ENCODE measurements around the gene AGPS.
"Not testable (repeated sequence)": the region's sequence is repeated elsewhere in the genome, so short reads cannot be mapped to it uniquely, and the experiment has no call there.

The AGPS gene

DNA sequence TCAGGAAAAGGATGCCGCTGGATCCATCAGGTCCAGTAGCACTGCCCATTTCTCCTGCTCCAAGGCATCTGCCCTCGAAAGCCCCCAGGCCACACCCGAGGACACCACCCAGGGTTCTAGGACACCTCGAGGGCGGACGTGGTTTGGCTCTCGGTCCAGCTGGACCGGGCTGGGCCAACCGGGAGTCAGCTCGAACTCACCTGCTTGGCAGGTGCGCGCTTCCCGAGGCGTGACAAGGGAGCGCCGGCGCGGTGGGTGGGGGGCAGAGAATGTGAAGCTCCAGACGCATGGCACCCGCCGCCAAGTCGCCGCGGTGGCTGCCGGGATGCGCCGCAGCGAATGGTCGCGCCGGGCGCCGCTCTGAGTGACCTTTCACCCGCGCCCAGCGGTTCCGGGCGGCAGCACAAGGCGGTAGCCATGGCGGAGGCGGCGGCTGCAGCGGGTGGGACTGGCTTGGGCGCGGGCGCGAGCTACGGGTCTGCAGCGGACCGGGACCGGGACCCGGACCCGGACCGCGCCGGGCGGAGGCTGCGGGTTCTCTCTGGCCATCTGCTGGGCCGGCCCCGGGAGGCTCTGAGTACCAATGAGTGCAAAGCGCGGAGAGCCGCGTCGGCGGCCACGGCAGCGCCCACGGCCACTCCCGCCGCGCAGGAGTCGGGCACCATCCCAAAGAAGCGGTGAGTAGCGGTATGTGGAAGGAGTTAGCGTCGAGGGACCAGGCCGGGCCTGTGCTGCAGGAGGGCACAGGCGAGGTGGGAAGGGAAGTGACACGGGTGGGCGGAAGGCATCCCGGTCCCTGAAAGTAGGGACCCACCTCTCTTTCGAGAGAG is at the start of gene AGPS:
TSS of gene AGPS (plus strand) at position 401 of the 830 bp plus-strand sequence. CDS start at position 418, 17 bp downstream.
- Mint-ChIP-seq H3K4me1 (ENCODE audit: low read depth) (peaks cover 52% of the 10 kb centered on the region), H3K9me3 (no peaks in the 10 kb centered on the region), H3K36me3 (ENCODE audit: low read depth) (peaks cover 23% of the 10 kb centered on the region), H3K4me3 (peak within 1 kb of the TSS; percentile 91), H3K27me3 (ENCODE audit: low read depth) (no peaks in the 10 kb centered on the region), H3K27ac (peak within 1 kb of the TSS; percentile 90)
- DNase-seq (ENCODE audit: low spot score) = peak; percentile 88

DNA sequence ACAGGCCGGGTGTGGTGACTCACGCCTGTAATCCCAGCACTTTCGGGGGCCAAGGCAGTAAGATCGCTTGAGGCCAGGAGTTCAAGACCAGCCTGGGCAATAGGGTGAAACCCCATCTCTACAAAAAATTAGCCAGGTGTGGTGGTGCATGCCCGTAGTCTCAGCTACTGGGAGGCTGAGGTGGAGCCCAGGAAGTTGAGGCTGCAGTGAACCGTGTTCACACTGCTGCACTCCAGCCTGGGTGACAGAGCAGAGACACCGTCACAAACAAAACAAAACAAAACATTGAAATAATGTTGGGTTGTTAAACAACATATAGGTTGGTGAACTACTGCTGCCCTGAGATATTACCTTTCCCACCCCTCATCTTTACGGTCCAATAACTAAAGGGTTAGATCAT is 48.8 kb upstream of the AGPS start:
- Mint-ChIP-seq H3K36me3 (ENCODE audit: low read depth) (no peaks in the 10 kb centered on the region), H3K27me3 (ENCODE audit: low read depth) (no peaks in the 10 kb centered on the region), H3K9me3 (no peaks in the 10 kb centered on the region), H3K4me3 (no peak overlapping the region), H3K4me1 (ENCODE audit: low read depth) (peaks cover 5% of the 10 kb centered on the region), H3K27ac (no peak overlapping the region)
- DNase-seq (ENCODE audit: low spot score) = no peak

DNA sequence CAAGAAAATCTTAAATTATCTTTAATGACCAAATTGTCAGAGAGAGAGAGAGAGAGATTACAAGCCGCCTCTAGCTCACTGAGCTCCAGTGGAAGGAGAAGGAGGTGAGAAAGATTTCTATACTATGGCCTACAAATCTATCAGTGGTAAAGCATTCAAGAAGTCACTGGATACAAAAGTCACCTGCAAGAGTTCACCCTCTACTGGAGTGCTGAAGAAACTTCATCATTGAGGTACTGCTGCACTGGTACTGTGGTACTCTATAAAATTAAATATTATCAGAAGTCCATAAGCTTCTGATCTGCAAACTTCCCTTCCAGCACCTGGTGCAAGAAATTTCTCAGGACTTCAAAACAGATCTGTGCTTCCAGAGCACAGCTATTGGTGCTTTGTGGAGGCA is 48.3 kb upstream of the AGPS start:
- Mint-ChIP-seq H3K4me3 (no peak overlapping the region), H3K27me3 (ENCODE audit: low read depth) (no peaks in the 10 kb centered on the region), H3K4me1 (ENCODE audit: low read depth) (peaks cover 5% of the 10 kb centered on the region), H3K9me3 (no peaks in the 10 kb centered on the region), H3K36me3 (ENCODE audit: low read depth) (no peaks in the 10 kb centered on the region), H3K27ac (no peak overlapping the region)
- DNase-seq (ENCODE audit: low spot score) = no peak

DNA sequence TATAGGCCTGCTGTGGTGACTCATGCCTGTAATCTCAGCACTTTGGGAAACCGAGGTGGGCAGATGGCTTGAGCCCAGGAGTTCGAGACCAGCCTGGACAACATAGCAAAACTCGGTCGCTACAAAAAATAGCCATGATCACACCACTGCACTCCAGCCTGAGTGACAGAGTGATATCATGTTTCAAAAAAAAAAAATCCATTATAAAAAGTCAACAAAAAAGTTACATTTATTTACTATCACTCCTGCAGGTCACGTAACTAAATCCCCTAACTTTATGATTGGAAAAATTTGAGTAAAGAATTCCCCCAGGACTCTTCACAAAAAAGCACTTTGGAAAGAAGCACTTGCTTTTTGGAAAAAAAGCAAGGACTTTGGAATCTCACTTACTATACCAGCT is 46.4 kb upstream of the AGPS start:
- H3K4me1 Mint-ChIP-seq (ENCODE audit: low read depth) = peaks cover 5% of the 10 kb centered on the region
- H3K4me3 Mint-ChIP-seq = no peak overlapping the region
- no peak for DNase-seq (ENCODE audit: low spot score)
- no peaks in the 10 kb centered on the region for H3K27me3 Mint-ChIP-seq (ENCODE audit: low read depth)
- no peaks in the 10 kb centered on the region for H3K36me3 Mint-ChIP-seq (ENCODE audit: low read depth)
- H3K27ac Mint-ChIP-seq = no peak overlapping the region
- H3K9me3 Mint-ChIP-seq = no peaks in the 10 kb centered on the region

DNA sequence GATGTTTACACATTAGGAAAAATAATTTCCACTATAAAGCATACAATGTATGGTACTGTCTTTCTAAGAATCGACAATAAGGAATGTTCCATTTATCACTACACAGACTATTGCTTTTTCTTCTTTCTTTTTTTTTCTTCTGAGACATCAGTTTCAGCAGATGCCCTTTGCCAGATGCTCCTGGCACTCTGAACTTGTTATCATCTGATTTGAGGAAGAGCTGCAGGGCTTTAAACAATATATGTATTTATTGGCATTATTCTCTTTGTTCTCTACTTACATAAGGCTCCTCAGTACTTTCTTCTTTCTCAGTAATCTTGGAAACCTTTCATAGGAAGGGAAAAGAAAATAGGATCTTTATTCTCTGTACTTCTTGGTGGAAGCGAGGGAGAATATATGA is 45.0 kb upstream of the AGPS start:
- no peak overlapping the region for H3K4me3 Mint-ChIP-seq
- H3K9me3 Mint-ChIP-seq = no peaks in the 10 kb centered on the region
- no peak for DNase-seq (ENCODE audit: low spot score)
- H3K4me1 Mint-ChIP-seq (ENCODE audit: low read depth) = peaks cover 5% of the 10 kb centered on the region
- H3K36me3 Mint-ChIP-seq (ENCODE audit: low read depth) = no peaks in the 10 kb centered on the region
- H3K27me3 Mint-ChIP-seq (ENCODE audit: low read depth) = no peaks in the 10 kb centered on the region
- H3K27ac Mint-ChIP-seq = no peak overlapping the region

DNA sequence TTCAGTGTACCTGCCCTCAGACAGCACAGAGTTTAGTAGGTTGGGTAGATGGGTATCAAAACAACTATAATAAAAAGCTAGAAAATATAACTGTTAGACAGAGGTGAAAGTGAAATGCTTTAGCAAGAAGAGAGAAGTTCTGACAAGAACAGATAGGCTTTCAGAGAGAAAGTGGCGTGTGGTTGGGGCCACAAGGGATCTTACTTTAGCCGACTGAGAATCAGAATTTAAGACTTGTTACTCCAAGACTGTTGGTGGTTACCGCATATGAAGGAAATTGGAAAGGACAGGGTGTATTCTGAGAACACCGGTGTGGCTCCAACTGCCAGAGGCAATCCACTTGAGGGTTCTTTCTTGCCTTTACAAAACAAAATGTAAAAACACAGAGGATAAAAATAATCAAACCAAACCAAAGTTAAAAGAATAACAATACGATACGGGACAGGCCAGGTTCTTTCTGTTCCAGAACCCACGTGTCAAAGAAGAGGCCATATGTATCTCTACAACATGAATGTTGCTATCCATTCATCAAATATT is 44.4 kb upstream of the AGPS start:
- Mint-ChIP-seq H3K27ac (peak overlapping the region; percentile 49), H3K36me3 (ENCODE audit: low read depth) (no peaks in the 10 kb centered on the region), H3K9me3 (no peaks in the 10 kb centered on the region), H3K27me3 (ENCODE audit: low read depth) (no peaks in the 10 kb centered on the region), H3K4me3 (no peak overlapping the region), H3K4me1 (ENCODE audit: low read depth) (peaks cover 5% of the 10 kb centered on the region)
- DNase-seq (ENCODE audit: low spot score) = no peak

DNA sequence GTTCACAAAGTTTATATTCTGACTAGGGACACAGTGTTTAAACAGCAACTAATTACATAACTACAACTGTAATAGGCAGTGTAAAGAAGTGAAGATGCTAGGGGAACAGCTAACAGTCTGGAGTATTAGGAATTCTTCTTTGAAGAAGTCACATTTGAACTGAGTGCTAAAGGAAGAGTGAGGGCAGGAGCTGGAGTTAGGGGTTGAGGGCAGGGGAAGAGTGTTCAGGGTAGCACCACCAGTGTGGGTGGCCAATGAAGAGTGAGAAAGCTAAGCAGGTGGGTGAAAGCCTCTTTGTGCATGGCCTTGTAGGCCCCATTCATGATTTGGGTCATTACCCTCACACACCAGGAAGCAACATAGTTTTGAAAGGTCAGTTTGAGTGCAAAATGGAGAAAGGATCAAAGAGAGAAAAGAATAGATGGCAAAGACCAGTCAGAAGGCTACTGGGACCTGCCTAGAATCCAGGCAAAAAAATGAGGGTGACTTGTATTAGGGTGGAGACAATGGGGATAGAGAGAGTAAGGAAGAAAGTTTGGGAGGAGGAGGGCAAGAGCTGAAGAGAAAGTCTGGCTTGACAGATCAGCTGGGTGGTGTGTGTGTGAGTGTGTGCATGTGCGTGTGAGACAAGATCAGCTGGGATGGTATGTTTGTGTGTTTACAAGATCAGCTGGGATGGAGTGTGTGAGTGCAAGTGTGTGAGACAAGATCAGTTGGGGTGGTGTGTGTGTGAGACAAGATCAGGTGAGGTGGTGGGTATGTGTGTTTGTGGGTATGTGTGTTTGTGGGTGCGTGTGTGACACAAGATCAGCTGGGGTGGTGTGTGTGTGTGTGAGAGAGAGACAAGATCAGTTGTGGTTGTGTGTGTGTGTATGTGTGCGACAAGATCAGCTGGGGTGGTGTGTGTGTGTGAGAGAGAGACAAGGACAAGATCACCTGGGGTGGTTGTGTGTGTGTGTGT is 43.6 kb upstream of the AGPS start:
- H3K4me1 Mint-ChIP-seq (ENCODE audit: low read depth) = peaks cover 5% of the 10 kb centered on the region
- no peaks in the 10 kb centered on the region for H3K9me3 Mint-ChIP-seq
- no peak for DNase-seq (ENCODE audit: low spot score)
- no peak overlapping the region for H3K27ac Mint-ChIP-seq
- H3K36me3 Mint-ChIP-seq (ENCODE audit: low read depth) = no peaks in the 10 kb centered on the region
- no peaks in the 10 kb centered on the region for H3K27me3 Mint-ChIP-seq (ENCODE audit: low read depth)
- H3K4me3 Mint-ChIP-seq = no peak overlapping the region

DNA sequence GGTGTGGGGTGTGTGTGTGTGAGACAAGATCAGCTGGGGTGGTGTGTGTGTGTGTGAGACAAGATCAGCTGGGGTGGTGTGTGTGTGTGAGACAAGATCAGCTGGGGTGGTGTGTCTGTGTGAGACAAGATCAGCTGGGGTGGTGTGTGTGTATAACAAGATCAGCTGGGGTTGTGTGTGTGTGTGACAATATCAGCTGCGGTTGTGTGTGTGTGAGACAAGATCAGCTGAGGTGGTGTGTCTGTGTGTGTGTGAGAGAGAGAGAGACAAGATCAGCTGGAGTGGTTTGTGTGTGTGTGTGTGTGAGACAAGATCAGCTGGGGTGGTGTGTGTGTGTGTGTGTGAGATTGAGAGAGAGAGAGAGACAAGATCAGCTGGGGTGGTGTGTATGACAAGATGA is 41.9 kb upstream of the AGPS start:
- not testable (repeated sequence) for H3K4me3 Mint-ChIP-seq; H3K4me1 Mint-ChIP-seq (ENCODE audit: low read depth); H3K27ac Mint-ChIP-seq; H3K27me3 Mint-ChIP-seq (ENCODE audit: low read depth); H3K9me3 Mint-ChIP-seq; H3K36me3 Mint-ChIP-seq (ENCODE audit: low read depth); DNase-seq (ENCODE audit: low spot score)

DNA sequence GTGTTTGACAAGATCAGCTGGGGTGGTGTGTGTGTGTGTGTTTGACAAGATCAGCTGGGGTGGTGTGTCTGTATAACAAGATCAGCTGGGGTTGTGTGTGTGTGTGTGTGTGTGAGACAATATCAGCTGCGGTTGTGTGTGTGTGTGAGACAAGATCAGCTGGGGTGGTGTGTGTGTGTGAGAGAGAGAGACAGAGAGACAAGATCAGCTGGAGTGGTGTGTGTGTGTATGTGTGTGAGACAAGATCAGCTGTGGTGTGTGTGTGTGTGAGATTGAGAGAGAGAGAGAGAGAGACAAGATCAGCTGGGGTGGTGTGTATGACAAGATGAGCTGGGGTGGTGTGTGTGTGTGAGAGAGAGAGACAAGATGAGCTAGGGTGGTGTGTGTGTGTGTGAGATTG is 41.5 kb upstream of the AGPS start:
- not testable (repeated sequence) for H3K4me3 Mint-ChIP-seq; DNase-seq (ENCODE audit: low spot score); H3K9me3 Mint-ChIP-seq; H3K27me3 Mint-ChIP-seq (ENCODE audit: low read depth); H3K27ac Mint-ChIP-seq; H3K36me3 Mint-ChIP-seq (ENCODE audit: low read depth); H3K4me1 Mint-ChIP-seq (ENCODE audit: low read depth)

DNA sequence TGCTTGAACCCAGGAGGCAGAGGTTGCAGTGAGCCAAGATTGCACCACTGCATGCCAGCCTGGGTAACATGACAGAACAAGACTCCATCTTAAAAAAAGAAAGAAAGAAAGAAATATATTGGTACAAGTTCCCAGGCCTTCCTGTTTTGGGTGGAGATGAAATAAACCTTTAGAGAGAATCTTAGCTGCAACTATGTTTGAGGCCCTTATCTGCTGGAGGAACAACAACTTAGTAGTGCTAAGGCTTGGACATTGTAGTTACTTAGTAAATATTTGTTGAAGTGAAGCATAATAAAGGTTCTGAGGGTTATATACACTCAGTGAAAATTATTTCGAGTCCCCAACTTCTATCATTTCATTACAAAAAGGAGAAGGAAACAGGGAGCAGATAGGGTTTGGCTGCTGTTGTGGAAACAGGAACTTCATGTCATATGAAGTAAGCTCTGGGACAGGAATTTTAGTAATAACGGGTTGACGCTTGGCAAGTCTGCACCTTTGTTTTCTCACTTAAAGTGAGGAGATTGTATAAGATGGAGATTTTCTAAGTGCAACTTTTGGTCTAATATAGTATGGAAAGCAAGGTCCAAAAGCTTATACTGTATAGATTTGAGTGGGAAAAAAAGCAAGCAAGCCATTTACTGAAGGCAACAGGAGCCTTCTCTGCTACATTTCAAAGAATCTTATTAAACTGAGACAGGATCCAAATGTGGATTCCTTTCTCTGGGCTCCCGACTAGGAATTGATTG is 40.0 kb upstream of the AGPS start:
- H3K27me3 Mint-ChIP-seq (ENCODE audit: low read depth) = no peaks in the 10 kb centered on the region
- no peak for DNase-seq (ENCODE audit: low spot score)
- H3K4me3 Mint-ChIP-seq = no peak overlapping the region
- no peaks in the 10 kb centered on the region for H3K9me3 Mint-ChIP-seq
- H3K4me1 Mint-ChIP-seq (ENCODE audit: low read depth) = peaks cover 5% of the 10 kb centered on the region
- no peak overlapping the region for H3K27ac Mint-ChIP-seq
- no peaks in the 10 kb centered on the region for H3K36me3 Mint-ChIP-seq (ENCODE audit: low read depth)

DNA sequence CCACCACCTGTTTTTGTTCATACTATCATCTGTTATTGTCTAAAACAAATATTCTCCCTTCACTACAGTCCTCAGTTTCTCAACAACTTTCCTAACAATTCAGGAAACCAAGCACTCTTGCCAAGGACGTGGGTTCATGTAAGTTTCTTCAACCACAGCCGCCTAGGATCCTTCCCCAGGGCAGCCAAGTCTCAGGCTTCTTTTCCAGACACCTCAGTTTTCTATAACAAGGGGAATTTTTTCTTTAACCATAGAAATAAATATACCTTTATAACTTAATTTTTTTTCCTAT is 39.4 kb upstream of the AGPS start:
- Mint-ChIP-seq H3K9me3 (no peaks in the 10 kb centered on the region), H3K4me3 (no peak overlapping the region), H3K36me3 (ENCODE audit: low read depth) (no peaks in the 10 kb centered on the region), H3K4me1 (ENCODE audit: low read depth) (peaks cover 3% of the 10 kb centered on the region), H3K27ac (no peak overlapping the region), H3K27me3 (ENCODE audit: low read depth) (no peaks in the 10 kb centered on the region)
- no peak for DNase-seq (ENCODE audit: low spot score)

DNA sequence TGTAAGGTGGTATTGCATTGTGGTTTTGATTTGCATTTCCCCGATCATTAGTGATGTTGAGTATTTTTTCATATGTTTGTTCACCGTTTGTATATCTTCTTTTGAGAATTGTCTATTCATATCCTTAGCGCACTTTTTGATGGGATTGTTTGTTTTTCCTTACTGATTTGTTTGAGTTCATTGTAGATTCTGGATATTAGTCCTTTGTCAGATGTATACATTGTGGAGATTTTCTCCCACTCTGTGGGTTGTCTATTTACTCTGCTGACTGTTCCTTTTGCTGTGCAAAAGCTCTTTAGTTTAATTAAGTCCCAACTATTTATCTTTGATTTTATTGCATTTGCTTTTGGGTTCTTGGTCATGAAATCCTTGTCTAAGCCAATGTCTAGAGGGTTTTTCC is 38.0 kb upstream of the AGPS start:
- H3K4me1 Mint-ChIP-seq (ENCODE audit: low read depth); H3K4me3 Mint-ChIP-seq; H3K27ac Mint-ChIP-seq; H3K36me3 Mint-ChIP-seq (ENCODE audit: low read depth); DNase-seq (ENCODE audit: low spot score); H3K9me3 Mint-ChIP-seq; H3K27me3 Mint-ChIP-seq (ENCODE audit: low read depth): not testable (repeated sequence)

DNA sequence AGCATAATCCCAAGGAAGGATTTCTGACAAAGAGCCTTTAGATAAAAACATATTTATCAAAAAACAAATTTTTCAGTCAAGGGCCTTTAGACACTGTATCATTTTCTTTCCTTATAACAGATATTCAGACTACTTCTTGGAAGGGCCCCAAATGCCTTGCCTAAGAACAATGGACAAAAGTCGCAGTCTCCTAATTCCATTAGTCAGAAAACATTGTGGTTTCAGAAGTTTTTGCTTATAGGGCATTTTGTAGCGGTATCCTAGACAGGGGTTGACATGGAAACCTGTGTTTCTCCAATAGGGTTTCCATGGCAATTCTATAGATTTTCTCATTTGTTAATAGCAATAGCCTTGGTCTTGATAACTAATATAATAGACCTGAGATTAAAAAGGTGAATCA is 36.7 kb upstream of the AGPS start:
- no peaks in the 10 kb centered on the region for H3K9me3 Mint-ChIP-seq
- H3K27me3 Mint-ChIP-seq (ENCODE audit: low read depth) = no peaks in the 10 kb centered on the region
- no peak overlapping the region for H3K27ac Mint-ChIP-seq
- no peaks in the 10 kb centered on the region for H3K4me1 Mint-ChIP-seq (ENCODE audit: low read depth)
- no peak for DNase-seq (ENCODE audit: low spot score)
- no peak overlapping the region for H3K4me3 Mint-ChIP-seq
- no peaks in the 10 kb centered on the region for H3K36me3 Mint-ChIP-seq (ENCODE audit: low read depth)

Measured in T-helper 2 cell treated with Interferon-gamma antibody and Interleukin-4, amounts not matched to agents 5 μg/mL and 100 μg/mL, for 36 hours (primary cell).